GM21737 (cell line): ENCODE data around the gene STX4.

Source experiments
- ATAC-seq: cut with Tn5 transposase; IDR thresholded peaks from one replicate; pipeline ENCODE4 v1.9.1; 2021; ENCODE audit warnings: mild to moderate bottlenecking, moderate library complexity; ENCODE audit not compliant: unreplicated experiment

The STX4 gene

DNA sequence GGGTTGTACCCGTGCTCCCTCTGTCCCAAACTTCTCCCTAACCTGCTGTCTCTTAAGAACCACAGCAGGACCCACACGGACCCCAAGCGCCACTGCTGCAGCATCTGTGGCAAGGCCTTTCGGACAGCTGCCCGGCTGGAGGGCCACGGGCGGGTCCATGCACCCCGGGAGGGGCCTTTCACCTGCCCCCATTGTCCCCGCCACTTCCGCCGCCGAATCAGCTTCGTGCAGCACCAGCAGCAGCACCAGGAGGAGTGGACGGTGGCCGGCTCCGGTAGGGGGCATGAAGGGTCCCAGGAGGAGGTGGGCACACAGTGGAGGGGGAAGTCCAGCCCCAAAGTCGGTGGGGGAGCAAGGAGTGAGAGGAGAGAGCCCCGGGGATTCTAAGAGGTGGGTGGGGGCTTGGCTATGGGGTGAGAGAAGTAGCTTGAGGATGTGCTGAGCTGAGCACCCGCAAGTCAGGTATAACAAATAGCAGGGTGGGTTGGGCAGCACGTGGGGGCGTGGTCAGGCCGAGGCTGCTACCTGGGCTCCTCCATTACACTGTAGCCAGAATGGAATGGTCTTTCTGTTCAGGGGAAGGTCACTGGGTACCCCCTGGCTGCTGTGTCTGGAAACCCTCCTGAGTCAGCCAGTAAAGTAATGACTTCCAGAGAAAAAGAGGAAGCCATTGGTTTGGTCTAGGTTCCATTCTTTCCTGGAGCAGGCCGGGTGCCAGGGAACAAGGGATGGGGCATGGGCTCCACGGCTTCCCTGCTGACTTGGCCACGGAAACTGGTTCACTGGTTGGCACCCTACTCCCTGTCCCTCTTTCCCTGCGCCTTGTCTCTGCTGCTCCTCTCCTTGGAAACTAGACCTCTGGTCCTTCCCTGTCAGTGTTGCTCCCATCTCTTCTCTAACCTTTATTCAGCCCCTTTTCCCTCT, 48.3 kb downstream of the STX4 start:
- ATAC-seq, result no peak

DNA sequence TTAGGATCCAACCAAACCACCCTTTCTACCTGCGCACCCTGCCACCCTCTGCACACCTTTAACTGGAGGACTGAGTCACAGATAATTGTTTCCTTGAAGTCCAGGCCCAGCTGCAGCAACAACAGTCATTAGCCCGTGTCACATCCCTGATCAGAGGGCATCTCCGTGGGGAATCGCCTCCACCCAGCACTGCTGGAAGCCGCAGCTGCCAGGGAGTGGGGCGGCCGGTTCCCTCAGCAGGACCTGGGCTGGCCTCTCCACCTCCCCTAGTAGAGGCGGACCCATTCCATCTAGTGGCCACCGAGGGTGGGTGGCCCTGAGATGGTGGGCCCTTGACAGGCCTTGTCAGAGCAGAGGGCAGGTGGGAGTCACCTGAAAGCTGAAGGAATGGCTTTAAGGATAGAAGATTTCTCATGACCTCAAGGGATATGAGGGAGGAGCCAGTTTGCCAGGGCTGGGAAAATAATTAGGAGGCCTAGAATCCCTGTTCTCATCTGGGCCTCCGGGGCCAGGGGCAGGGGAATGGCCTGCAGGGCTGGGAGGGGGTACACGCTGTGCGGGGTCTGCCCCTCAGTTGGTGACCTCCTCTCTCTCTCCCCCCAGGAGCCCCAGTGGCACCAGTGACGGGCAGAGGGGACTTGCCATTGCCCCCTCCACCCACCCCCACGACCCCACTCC, 49.1 kb downstream of the STX4 start:
- ATAC-seq, result no peak

DNA sequence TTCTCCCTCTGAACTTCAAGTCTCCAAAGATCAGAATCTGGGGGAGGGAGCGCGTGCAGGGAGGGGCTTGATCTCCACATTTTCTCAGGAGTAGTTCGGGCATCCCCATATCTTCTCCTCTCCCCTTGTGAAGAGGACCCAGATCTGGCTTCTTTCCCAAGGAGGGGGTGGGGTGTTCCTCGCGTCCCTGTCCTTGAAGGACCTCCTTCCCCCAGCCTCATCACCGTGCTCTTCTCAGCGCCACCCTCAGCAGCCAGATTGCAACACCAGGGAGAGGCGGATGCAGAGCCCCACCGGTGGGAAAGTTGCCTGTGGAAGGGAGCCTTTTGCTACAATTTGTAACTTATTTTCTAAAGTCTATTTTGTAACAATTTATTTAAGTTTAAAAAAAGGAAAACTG, 49.7 kb downstream of the STX4 start:
- no peak for ATAC-seq

DNA sequence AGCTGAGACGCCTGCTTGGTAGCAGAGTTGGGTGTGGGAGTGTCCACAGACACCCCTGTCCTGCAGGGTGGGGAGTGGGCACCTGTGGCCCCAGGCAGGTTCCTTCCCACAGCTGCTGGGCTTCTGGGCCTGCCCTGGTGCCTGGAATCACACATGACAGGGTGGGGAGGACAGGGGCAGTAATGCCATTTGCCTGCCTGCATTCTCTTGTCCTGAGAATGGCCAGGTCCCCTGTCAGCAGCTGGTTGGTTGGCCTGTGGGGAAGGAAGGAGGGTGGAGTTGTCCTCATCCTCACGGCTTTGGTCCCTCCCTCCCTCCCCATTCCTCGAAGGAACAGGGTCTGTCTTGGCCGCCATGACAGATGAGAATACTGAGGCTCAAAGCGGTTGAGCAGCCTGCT, 50.2 kb downstream of the STX4 start:
- no peak for ATAC-seq

DNA sequence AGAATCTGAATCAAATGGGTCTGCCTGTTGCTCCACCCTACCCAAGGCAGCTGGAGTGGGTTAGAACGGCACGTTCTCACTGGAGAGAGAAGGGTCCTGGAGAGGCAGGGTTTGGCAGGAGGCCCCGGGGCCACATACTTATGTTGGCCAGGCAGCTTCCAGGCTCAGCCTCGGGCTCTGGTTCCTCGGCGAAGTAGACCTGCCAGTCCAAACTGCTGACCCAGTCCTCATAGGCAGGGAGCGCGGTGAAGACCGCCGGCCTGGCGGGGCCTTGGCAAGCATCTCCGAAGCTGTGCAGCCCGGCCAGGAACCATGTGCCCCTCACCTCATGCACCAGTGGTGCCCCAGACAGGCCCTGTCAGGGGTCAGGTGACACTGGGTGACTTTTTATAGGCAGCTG, 50.6 kb downstream of the STX4 start:
- no peak for ATAC-seq

DNA sequence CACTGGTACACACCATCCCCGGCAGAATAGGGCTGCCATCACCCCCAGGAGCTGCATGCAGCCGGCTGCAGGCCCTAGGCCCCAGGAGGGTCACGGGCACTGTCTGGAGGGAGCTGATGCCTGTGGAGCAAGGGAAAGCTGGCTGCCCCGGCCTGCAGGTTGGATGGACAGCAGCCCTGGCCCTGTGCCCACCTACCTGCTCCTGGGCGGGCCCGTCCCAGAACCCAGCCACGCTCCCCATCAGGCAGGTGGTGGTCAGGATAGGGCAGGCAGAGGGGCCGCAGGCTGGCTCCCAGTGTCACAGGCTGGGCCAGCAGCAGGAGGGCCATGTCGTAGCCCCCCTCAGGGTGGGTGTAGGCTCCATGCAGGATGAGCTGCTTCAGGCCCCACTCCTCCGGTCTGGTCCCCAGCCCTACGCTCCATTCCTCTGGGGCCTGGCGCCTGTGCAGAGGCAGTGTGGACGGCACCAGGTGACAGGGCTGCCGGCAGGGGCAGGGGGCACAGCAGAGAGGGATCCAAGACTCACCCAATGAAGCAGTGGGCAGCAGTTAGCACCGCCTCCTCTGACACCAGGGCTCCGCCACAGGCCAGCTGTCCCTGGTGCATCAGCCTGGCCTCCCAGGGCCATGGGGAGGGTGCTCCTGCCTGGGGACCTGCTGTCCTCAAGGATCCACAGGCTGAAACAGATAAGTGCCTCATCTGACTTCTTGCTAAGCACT, 51.4 kb downstream of the STX4 start:
- no peak for ATAC-seq

DNA sequence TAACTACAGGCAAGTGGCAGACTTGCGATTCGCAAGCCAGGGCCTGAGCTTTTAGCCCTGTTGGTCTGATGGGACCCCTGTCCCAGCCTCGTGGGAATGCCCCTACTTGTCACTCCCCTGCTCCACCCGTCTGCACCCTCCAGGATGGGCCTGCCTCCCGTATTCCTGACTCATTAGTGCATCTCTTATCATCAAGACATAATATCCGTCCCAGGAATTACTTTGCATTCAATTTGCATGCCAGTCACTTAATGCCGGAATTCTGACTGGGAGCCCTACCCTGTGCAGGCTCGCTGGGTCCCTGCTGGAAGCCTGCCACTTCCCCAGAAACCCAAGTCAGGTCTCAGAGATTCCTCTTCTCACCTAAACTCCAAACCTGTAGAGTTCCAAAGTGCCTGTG, 52.1 kb downstream of the STX4 start:
- ATAC-seq, result no peak

DNA sequence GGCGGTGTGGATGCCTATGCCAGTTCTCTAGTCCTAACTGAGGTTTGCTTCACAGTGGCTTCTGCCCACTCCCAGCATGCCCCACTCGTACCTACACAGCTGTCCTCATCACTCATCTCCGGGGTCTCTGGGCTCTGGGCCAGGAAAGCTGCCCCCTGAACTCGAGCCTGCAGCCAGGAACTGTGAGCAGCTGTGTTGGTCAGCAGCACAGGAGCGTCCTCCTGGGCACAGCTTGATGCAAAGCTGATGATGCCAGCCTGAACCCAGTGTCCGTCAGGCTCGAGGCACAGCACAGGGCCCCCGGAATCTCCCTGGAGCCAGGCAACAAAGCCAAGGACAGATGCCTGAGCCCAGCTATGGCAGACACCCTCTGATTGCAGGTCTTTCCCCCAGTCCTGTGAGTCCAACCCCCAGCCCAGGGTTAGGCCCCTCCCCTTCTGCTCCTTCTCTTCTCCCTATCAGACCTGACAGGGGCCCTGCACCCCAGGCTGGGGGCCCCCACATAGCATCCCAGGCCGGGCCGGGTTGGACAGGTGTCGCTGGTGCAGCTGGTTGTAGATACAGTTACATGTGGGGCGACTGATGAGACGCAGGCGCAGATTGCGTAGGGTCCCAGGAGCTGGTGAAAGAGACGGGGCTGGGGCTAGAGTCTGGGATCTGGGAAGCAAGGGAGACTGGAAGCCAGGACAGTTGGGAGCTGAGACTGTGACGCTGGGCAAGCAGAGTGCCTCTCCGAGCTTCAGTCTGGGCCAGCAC, 52.7 kb downstream of the STX4 start:
- ATAC-seq, result no peak

DNA sequence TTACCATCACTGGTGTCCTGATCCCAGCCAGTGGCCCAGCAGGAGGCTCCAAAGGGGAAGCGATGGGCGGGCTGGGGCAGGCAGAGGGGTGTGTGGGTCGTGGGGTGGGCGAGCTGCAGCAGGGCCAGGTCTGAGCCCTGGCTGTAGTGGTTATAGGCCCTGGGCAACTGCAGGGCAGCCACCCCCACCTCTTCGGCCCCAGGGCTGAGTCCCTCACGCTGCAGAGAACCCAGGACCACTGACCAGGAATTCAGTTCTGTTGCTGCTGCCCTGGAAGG, 53.2 kb downstream of the STX4 start:
- ATAC-seq, result no peak

DNA sequence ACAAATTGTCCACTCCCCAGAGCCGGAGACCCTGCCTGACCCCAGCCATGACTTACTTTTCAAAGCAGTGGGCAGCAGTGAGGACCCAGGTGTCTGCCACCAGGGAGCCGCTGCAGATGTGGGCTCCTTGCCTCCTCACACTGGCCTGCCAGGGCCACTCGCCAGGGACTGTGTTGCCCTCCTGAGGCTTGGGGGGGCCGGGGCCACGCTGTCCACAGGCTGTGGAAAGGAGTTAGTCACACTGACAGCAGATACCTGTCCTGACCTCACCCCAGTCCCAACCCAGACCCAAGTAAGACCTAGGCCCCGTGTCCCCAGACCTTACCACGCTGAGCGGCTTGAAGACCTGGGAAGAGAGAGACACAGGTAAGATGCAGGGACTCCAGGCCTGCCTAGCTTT, 54.1 kb downstream of the STX4 start:
- ATAC-seq, result no peak

DNA sequence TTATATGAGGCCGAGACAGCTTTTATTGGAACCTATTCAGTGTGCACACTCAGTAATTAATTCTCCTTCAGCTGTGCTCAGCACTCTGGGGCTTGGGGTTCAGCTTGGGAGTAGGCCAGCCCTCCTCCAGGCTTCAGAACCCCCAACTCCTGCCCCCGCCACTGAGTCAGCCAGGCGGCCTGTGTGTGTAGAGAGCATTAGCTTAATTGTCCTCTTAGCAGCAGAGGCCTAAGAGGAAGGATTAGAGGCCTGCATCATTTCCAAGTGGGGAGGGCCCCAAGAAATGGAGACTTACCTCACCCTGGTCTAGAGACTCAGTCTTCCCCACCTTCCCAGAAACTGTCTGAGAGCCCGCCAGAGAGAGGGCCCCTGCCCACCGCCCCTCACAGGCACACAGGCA, 54.6 kb downstream of the STX4 start:
- no peak for ATAC-seq

DNA sequence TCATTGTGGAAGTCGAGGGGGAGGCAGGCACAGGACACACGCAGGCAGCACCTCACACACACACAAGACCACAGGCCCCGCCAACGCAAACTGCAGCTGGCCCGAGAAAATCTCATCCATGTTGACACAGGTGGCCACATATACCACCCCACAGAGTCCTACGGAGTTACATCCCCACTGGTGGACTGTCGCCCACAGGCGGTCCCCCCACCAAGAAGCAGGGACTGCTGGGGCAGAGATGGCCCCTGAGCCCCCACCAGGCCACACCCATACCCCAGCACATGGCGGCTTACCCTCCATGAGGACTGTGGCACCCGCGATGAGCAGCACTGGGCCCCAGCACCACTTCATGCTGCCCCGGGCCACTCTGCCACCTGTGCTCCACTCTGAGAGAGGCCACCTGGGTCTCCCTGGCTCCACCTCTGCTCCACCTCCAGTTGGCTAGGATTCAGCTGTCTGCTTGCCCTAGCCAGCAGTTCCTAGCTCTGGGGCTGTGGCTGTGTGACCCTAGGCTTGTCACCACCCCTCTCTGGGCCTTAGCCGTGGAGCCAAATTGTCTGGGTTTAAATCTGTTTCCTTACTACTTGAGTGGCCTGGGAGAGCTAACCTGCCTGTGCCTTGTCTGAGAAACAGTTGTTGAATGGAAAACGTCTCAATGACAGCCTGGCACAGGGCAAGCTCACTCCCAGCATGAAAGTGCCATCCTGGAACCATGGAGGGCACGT, 55.3 kb downstream of the STX4 start, which contains the start of gene PRSS53:
Gene PRSS53 (minus strand): TSS at position 485 of the 725 bp plus-strand sequence. CDS start 134 bp downstream, at position 351.
- no peak for ATAC-seq

DNA sequence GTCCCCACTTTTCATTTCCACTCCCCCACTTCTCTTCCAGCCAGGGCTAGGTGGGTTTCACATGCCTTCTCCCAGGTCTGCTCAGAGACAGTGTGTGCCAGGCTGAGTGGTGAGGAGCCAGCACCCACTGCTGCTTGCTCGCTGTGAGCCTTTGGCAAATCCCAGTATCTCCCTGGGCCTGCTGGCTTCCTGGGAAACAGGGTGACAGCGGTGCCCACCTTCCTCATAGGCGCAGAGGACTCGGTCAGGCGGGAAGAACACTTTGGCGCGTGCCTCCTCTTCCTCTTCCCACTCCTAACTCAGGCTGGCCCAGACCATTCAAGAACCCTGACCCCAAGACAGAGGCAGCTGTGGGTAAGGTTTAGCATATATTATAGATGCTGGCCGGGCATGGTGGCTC, 55.8 kb downstream of the STX4 start:
- ATAC-seq, result no peak
